Spinal cord (tissue), 10 donors: Measurements from ENCODE around the gene C12orf43. TPM values are rescaled to one million over a fixed set of nuclear protein-coding genes. Genes with fewer than 3 reads are reported as not detected.

ENCODE experiments used
- DNase-seq, 6 donors: peaks; one replicate each; pipeline versions ENCODE4 v3.0.0 to v3.0.0-alpha.2; 2013 to 2015; ENCODE audit warnings: low spot score in 6 of 6, low read depth in 4 of 6
- H3K27ac ChIP-seq: one replicate; pipeline ENCODE4 v1.5.1; 2013; ENCODE audit warnings: low read depth, low read length, control low read depth
- H3K27me3 ChIP-seq: one replicate; pipeline ENCODE4 v1.6.1; 2013; ENCODE audit warnings: low read length; ENCODE audit not compliant: control insufficient read depth, insufficient read depth
- H3K36me3 ChIP-seq: one replicate; pipeline ENCODE4 v1.6.1; 2013; ENCODE audit warnings: low read length; ENCODE audit not compliant: control insufficient read depth, insufficient read depth
- H3K4me1 ChIP-seq: one replicate; pipeline ENCODE4 v1.6.1; 2013; ENCODE audit warnings: low read length; ENCODE audit not compliant: control insufficient read depth, insufficient read depth
- H3K4me3 ChIP-seq: one replicate; pipeline ENCODE4 v1.5.1; 2013; ENCODE audit warnings: low read depth, low read length, control low read depth
- H3K9me3 ChIP-seq: one replicate; pipeline ENCODE4 v1.6.1; 2013; ENCODE audit warnings: low read length; ENCODE audit not compliant: control insufficient read depth, insufficient read depth
- WGBS: methylation state at CpG from one replicate; pipeline ENCODE4 v1.1.5; 2013; ENCODE audit warnings: missing lambda C conversion rate; ENCODE audit not compliant: insufficient coverage; 5-methylcytosine and 5-hydroxymethylcytosine counted together
- polyA plus RNA-seq, 2 donors: library from polyadenylated mRNA; unstranded; fragments of 120-200 nt; gene quantifications; one replicate each; pipeline ENCODE4 v1.2.1, GENCODE V29; 2013; ENCODE audit not compliant: insufficient read length in 2 of 2
- total RNA-seq, 2 donors: library from RNA; depleted of rRNA in 1 of 2; stranded (reverse); fragments of 120-200 nt in 1 of 2; fragments of >200 nt in 1 of 2; gene quantifications; one replicate each; pipeline versions ENCODE4 v1.2.3 to v1.2.4, GENCODE V29; 2013 to 2014
- donor health status: healthy.

Gene C12orf43
- total and polyA plus RNA-seq, 4 donors: 15.6 to 24.9 (median 22.5) TPM

DNA sequence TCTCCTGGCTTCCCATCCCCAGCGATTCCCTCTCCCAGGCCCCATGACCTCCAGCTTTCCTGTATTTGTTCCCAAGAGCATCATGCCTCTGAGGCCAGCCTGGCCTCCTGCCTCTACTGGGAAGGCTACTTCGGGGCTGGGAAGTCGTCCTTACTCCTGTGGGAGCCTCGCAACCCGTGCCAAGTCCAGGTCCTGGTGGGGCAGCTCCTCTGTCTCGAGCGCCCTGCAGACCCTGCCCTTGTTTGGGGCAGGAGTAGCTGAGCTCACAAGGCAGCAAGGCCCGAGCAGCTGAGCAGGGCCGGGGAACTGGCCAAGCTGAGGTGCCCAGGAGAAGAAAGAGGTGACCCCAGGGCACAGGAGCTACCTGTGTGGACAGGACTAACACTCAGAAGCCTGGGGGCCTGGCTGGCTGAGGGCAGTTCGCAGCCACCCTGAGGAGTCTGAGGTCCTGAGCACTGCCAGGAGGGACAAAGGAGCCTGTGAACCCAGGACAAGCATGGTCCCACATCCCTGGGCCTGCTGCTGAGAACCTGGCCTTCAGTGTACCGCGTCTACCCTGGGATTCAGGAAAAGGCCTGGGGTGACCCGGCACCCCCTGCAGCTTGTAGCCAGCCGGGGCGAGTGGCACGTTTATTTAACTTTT, 14.3 kb downstream of the C12orf43 start:
- no peak for DNase-seq
- Histone ChIP-seq H3K4me3 (no peak overlapping the region), H3K4me1 (no peaks in the 10 kb centered on the region), H3K27ac (no peak overlapping the region), H3K36me3 (peaks cover 63% of the 10 kb centered on the region), H3K9me3 (no peaks in the 10 kb centered on the region), H3K27me3 (no peaks in the 10 kb centered on the region)
- 92% methylated on average over 16 of the region's 16 CpGs for WGBS

DNA sequence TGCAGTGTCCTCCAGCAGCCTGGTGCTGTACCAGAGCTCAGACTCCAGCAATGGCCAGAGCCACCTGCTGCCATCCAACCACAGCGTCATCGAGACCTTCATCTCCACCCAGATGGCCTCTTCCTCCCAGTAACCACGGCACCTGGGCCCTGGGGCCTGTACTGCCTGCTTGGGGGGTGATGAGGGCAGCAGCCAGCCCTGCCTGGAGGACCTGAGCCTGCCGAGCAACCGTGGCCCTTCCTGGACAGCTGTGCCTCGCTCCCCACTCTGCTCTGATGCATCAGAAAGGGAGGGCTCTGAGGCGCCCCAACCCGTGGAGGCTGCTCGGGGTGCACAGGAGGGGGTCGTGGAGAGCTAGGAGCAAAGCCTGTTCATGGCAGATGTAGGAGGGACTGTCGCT, 15.2 kb downstream of the C12orf43 start:
- H3K4me1 ChIP-seq: no peaks in the 10 kb centered on the region
- 92% methylated on average over 9 of the region's 11 CpGs for WGBS
- H3K36me3 ChIP-seq: peaks cover 57% of the 10 kb centered on the region
- no peak overlapping the region for H3K4me3 ChIP-seq
- DNase-seq: no peak
- H3K9me3 ChIP-seq: no peaks in the 10 kb centered on the region
- no peak overlapping the region for H3K27ac ChIP-seq
- no peaks in the 10 kb centered on the region for H3K27me3 ChIP-seq

DNA sequence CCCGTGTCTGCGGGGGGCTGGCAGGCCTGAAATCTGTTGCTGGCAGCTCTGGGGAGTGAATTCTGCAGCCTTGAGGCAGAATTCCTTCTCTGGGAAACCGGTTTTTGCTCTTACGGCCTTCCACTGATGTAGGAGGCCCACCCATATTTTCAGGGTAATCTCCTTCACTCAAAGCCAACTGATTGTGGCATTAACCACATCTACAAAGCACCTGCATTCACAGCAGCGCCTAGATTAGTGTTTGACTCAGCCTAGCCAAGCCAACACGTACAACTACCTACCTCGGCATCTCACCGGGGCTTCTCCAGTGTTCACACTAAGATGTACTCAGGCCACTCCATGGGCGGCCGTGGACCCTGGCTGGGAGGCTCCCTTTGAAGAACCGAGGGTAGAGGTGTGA, 15.8 kb downstream of the C12orf43 start:
- WGBS: 87% methylated on average over 9 of the region's 11 CpGs
- Histone ChIP-seq H3K4me3 (no peak overlapping the region), H3K27ac (no peak overlapping the region), H3K4me1 (no peaks in the 10 kb centered on the region), H3K9me3 (no peaks in the 10 kb centered on the region), H3K36me3 (peaks cover 51% of the 10 kb centered on the region), H3K27me3 (no peaks in the 10 kb centered on the region)
- no peak for DNase-seq

DNA sequence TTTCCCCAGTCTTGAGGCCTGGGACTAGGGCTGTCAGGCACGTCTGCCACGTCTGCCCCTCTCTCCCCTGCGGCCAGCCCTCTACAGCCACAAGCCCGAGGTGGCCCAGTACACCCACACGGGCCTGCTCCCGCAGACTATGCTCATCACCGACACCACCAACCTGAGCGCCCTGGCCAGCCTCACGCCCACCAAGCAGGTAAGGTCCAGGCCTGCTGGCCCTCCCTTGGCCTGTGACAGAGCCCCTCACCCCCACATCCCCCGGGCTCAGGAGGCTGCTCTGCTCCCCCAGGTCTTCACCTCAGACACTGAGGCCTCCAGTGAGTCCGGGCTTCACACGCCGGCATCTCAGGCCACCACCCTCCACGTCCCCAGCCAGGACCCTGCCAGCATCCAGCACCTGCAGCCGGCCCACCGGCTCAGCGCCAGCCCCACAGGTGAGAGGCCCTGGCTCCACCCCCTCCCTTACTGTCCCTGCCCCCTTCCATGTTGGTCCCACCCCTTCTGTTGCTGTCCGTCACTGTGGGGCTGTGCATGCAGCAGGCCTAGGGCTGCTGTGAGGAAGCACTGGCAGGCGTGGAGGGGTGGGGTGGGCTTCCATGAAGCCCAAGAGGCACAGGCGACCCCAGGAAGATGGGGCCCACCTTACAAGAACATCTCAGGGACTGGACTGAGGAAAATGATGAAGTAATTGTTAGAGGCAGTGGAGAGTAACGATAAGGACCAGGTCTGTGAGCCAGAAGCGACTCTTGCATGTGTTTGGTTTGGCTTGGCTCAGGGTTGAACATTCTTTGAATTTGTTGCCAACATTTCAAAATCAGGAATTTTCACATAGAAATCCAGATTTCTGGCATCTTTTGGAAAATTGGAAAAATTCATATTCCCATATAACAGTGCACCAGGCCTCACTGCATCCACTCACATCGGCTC, 16.8 kb downstream of the C12orf43 start:
- WGBS: 39% methylated on average over 20 of the region's 23 CpGs
- no peak overlapping the region for H3K27ac ChIP-seq
- no peaks in the 10 kb centered on the region for H3K9me3 ChIP-seq
- H3K27me3 ChIP-seq: no peaks in the 10 kb centered on the region
- no peaks in the 10 kb centered on the region for H3K4me1 ChIP-seq
- peaks cover 41% of the 10 kb centered on the region for H3K36me3 ChIP-seq
- no peak for DNase-seq
- H3K4me3 ChIP-seq: no peak overlapping the region

GRCh38 chr12:120998435-120998834, 17.9 kb downstream of the C12orf43 start:
- Histone ChIP-seq H3K4me1 (no peaks in the 10 kb centered on the region), H3K9me3 (no peaks in the 10 kb centered on the region), H3K27ac (no peak overlapping the region), H3K4me3 (no peak overlapping the region), H3K27me3 (no peaks in the 10 kb centered on the region), H3K36me3 (peaks cover 31% of the 10 kb centered on the region)
- no peak for DNase-seq
- WGBS: 92% methylated on average over 3 of the region's 3 CpGs

DNA sequence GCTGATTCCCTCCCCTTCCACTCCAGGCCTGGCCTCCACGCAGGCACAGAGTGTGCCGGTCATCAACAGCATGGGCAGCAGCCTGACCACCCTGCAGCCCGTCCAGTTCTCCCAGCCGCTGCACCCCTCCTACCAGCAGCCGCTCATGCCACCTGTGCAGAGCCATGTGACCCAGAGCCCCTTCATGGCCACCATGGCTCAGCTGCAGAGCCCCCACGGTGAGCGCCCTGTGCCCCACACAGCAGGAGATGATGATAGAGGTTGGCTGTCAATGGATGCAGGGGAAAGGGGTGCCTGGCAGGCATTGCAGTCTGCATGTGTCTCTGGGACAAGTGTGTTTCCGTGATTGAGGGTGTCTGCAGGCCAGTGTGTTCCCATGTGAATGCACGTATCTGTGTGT, 18.8 kb downstream of the C12orf43 start:
- 86% methylated on average over 8 of the region's 9 CpGs for WGBS
- H3K36me3 ChIP-seq: peaks cover 24% of the 10 kb centered on the region
- no peaks in the 10 kb centered on the region for H3K4me1 ChIP-seq
- H3K4me3 ChIP-seq: no peak overlapping the region
- no peak for DNase-seq
- H3K27me3 ChIP-seq: no peaks in the 10 kb centered on the region
- no peaks in the 10 kb centered on the region for H3K9me3 ChIP-seq
- H3K27ac ChIP-seq: no peak overlapping the region

DNA sequence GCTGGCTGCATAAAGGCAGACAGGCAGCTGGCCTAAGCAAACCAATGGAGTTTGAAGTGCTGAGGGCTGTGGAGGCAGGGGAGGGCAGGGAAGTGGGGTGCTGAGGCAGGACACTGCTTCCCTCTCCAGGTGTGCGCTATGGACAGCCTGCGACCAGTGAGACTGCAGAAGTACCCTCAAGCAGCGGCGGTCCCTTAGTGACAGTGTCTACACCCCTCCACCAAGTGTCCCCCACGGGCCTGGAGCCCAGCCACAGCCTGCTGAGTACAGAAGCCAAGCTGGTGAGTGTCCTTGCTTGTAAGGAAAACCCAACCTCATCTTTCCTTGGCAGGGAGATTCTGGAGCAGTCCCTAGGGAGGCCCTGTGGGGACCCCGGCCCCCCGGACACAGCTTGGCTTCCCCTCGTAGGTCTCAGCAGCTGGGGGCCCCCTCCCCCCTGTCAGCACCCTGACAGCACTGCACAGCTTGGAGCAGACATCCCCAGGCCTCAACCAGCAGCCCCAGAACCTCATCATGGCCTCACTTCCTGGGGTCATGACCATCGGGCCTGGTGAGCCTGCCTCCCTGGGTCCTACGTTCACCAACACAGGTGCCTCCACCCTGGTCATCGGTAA, 20.0 kb downstream of the C12orf43 start:
- peaks cover 12% of the 10 kb centered on the region for H3K36me3 ChIP-seq
- H3K9me3 ChIP-seq: no peaks in the 10 kb centered on the region
- no peak overlapping the region for H3K4me3 ChIP-seq
- no peaks in the 10 kb centered on the region for H3K4me1 ChIP-seq
- no peaks in the 10 kb centered on the region for H3K27me3 ChIP-seq
- DNase-seq: no peak
- 85% methylated on average over 8 of the region's 11 CpGs for WGBS
- H3K27ac ChIP-seq: no peak overlapping the region

GRCh38 chr12:120994589-120995337, 21.5 kb downstream of the C12orf43 start:
- 89% methylated on average over 2 of the region's 2 CpGs for WGBS
- Histone ChIP-seq H3K4me3 (no peak overlapping the region), H3K4me1 (no peaks in the 10 kb centered on the region), H3K27me3 (no peaks in the 10 kb centered on the region), H3K9me3 (no peaks in the 10 kb centered on the region), H3K27ac (no peak overlapping the region), H3K36me3 (no peaks in the 10 kb centered on the region)
- no peak for DNase-seq

DNA sequence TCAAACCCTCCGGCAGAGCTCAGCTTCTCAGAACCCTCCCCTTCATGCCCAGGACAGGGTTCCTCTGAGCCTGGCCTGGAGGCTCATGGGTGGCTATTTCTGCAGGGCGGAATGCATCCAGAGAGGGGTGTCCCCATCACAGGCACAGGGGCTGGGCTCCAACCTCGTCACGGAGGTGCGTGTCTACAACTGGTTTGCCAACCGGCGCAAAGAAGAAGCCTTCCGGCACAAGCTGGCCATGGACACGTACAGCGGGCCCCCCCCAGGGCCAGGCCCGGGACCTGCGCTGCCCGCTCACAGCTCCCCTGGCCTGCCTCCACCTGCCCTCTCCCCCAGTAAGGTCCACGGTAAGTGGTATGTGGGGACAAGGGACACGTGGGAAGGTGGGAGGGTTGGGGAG, 22.2 kb downstream of the C12orf43 start:
- Histone ChIP-seq H3K36me3 (no peaks in the 10 kb centered on the region), H3K4me1 (no peaks in the 10 kb centered on the region), H3K27ac (no peak overlapping the region), H3K4me3 (no peak overlapping the region), H3K27me3 (no peaks in the 10 kb centered on the region), H3K9me3 (no peaks in the 10 kb centered on the region)
- 95% methylated on average over 6 of the region's 15 CpGs for WGBS
- DNase-seq: no peak
